H9 (cell line): ENCODE data around the gene DENND1C. TPM values are rescaled to one million over a fixed set of nuclear protein-coding genes. Genes with fewer than 3 reads are reported as not detected.
A peak's percentile ranks its signal among the peaks of the same experiment; 100 is the strongest.

Experiments
- DNase-seq: peaks from one replicate; pipeline ENCODE4 v3.0.0-alpha.2; 2017
- H2AFZ ChIP-seq: one replicate; pipeline ENCODE4 v1.6.1; 2013; ENCODE audit warnings: mild to moderate bottlenecking, low read length, control low read depth, moderate library complexity
- H2AK5ac ChIP-seq: 2 replicates; pipeline ENCODE4 v1.6.1; 2013; ENCODE audit warnings: low read length, control low read depth, mixed read lengths; ENCODE audit not compliant: insufficient read length
- H2BK120ac ChIP-seq: one replicate; pipeline ENCODE4 v1.6.1; 2013; ENCODE audit warnings: low read depth, mild to moderate bottlenecking, low read length, control low read depth, inconsistent platforms; ENCODE audit not compliant: poor library complexity, severe bottlenecking
- H2BK12ac ChIP-seq: 2 replicates; pipeline ENCODE4 v1.6.1; 2013; ENCODE audit warnings: low read length, control low read depth, mixed read lengths, low read depth; ENCODE audit not compliant: insufficient read length
- H2BK15ac ChIP-seq: 2 replicates; pipeline ENCODE4 v1.6.1; 2013; ENCODE audit warnings: low read depth, low read length, control low read depth
- H2BK20ac ChIP-seq: one replicate; pipeline ENCODE4 v1.6.1; 2013; ENCODE audit warnings: low read depth, mild to moderate bottlenecking, low read length, control low read depth, inconsistent platforms; ENCODE audit not compliant: poor library complexity, severe bottlenecking
- H2BK5ac ChIP-seq: 2 replicates; pipeline ENCODE4 v1.6.1; 2013; ENCODE audit warnings: low read length, control low read depth, mixed read lengths; ENCODE audit not compliant: insufficient read length
- H3K14ac ChIP-seq: 2 replicates; pipeline ENCODE4 v1.6.1; 2013; ENCODE audit warnings: low read length, control low read depth; ENCODE audit not compliant: insufficient read depth
- H3K18ac ChIP-seq: 2 replicates; pipeline ENCODE4 v1.6.1; 2013; ENCODE audit warnings: low read depth, mild to moderate bottlenecking, mixed read lengths, low read length, control low read depth; ENCODE audit not compliant: insufficient read length
- H3K23ac ChIP-seq: 2 replicates; pipeline ENCODE4 v1.6.1; 2013; ENCODE audit warnings: low read length, control low read depth, mixed read lengths, low read depth; ENCODE audit not compliant: insufficient read length
- H3K23me2 ChIP-seq: 2 replicates; pipeline ENCODE4 v1.6.1; 2013; ENCODE audit warnings: low read depth, mild to moderate bottlenecking, mixed read lengths, low read length, control low read depth; ENCODE audit not compliant: insufficient read length, poor library complexity, severe bottlenecking
- H3K27ac ChIP-seq: 2 replicates; pipeline ENCODE4 v1.5.1; 2013; ENCODE audit warnings: low read length, control low read depth, mixed read lengths, low read depth; ENCODE audit not compliant: insufficient read length
- H3K27me3 ChIP-seq: 2 replicates; pipeline ENCODE4 v1.6.1; 2013; ENCODE audit warnings: low read length, control low read depth, inconsistent platforms; ENCODE audit not compliant: insufficient read depth
- H3K4ac ChIP-seq: 2 replicates; pipeline ENCODE4 v1.6.1; 2013; ENCODE audit warnings: low read depth, mild to moderate bottlenecking, control low read depth, inconsistent platforms, low read length, moderate library complexity
- H3K4me1 ChIP-seq: 2 replicates; pipeline ENCODE4 v1.6.1; 2013; ENCODE audit warnings: low read length, control low read depth, inconsistent platforms; ENCODE audit not compliant: insufficient read depth
- H3K4me2 ChIP-seq: 2 replicates; pipeline ENCODE4 v1.6.1; 2013; ENCODE audit warnings: low read length, control low read depth, mixed read lengths; ENCODE audit not compliant: insufficient read length, insufficient read depth
- H3K56ac ChIP-seq: 2 replicates; pipeline ENCODE4 v1.6.1; 2013; ENCODE audit warnings: low read depth, mild to moderate bottlenecking, mixed read lengths, low read length, control low read depth; ENCODE audit not compliant: insufficient read length
- H3K79me1 ChIP-seq: 2 replicates; pipeline ENCODE4 v1.6.1; 2013; ENCODE audit warnings: low read depth, mild to moderate bottlenecking, moderate library complexity, low read length, control low read depth, inconsistent platforms; ENCODE audit not compliant: insufficient read depth, poor library complexity, severe bottlenecking
- H3K79me2 ChIP-seq: 2 replicates; pipeline ENCODE4 v1.6.1; 2013; ENCODE audit warnings: low read length, control low read depth, inconsistent platforms; ENCODE audit not compliant: insufficient read depth
- H3K9ac ChIP-seq: 2 replicates; pipeline ENCODE4 v1.6.1; 2013; ENCODE audit warnings: low read length, control low read depth, mixed read lengths; ENCODE audit not compliant: insufficient read length; ENCODE audit errors: extremely low read depth
- H3K9me3 ChIP-seq: one replicate; pipeline ENCODE4 v1.6.1; 2013; ENCODE audit warnings: low read depth, low read length, inconsistent platforms; ENCODE audit not compliant: control insufficient read depth
- H3T11ph ChIP-seq: one replicate; pipeline ENCODE4 v1.6.1; 2013; ENCODE audit warnings: mild to moderate bottlenecking, low read length, control low read depth, inconsistent platforms
- H4K20me1 ChIP-seq: one replicate; pipeline ENCODE4 v1.6.1; 2013; ENCODE audit not compliant: control insufficient read depth, insufficient read length, insufficient read depth
- H4K5ac ChIP-seq: 2 replicates; pipeline ENCODE4 v1.6.1; 2013; ENCODE audit warnings: low read depth, mild to moderate bottlenecking, mixed read lengths, low read length, control low read depth; ENCODE audit not compliant: insufficient read length
- H4K8ac ChIP-seq: replicated peaks from 2 replicates; pipeline ENCODE4 v1.6.1; 2013; ENCODE audit warnings: low read length, control low read depth, mixed read lengths, low read depth; ENCODE audit not compliant: insufficient read length
- H4K91ac ChIP-seq: 2 replicates; pipeline ENCODE4 v1.6.1; 2013; ENCODE audit warnings: low read depth, mild to moderate bottlenecking, moderate library complexity, mixed read lengths, low read length, control low read depth; ENCODE audit not compliant: insufficient read length
- H3K27ac Mint-ChIP-seq, 3 experiments: 2 replicates in 2 of 3; 3 replicates in 1 of 3; pipeline ENCODE4 v1.8.0; 2020 to 2021; ENCODE audit warnings: mixed read lengths in 3 of 3, mild to moderate bottlenecking in 1 of 3, moderate library complexity in 1 of 3
- H3K27me3 Mint-ChIP-seq: 2 replicates; pipeline ENCODE4 v1.8.0; 2021; ENCODE audit warnings: low read depth, mild to moderate bottlenecking, moderate library complexity, mixed read lengths
- H3K36me3 Mint-ChIP-seq, 3 experiments: 2 replicates in 2 of 3; 3 replicates in 1 of 3; pipeline ENCODE4 v1.8.0; 2020 to 2021; ENCODE audit warnings: low read depth in 3 of 3, mixed read lengths in 3 of 3; ENCODE audit not compliant: insufficient read depth in 1 of 3
- H3K4me1 Mint-ChIP-seq, 2 experiments: 2 replicates each; pipeline ENCODE4 v1.8.0; 2020; ENCODE audit warnings: mixed read lengths in 2 of 2
- H3K4me3 Mint-ChIP-seq, 2 experiments: 2 replicates in 1 of 2; 3 replicates in 1 of 2; pipeline ENCODE4 v1.8.0; 2020 to 2021; ENCODE audit warnings: mild to moderate bottlenecking in 2 of 2, mixed read lengths in 2 of 2, moderate library complexity in 1 of 2
- H3K9me3 Mint-ChIP-seq, 2 experiments: 2 replicates in 1 of 2; 3 replicates in 1 of 2; pipeline ENCODE4 v1.8.0; 2020; ENCODE audit warnings: mild to moderate bottlenecking in 2 of 2, mixed read lengths in 2 of 2, moderate library complexity in 1 of 2
- WGBS: extraction: QIAGEN DNeasy Blood & Tissue Kit; methylation state at CpG from one replicate; pipeline ENCODE4 v1.1.7; 2013; ENCODE audit warnings: missing lambda C conversion rate, low lambda C conversion rate, mixed read lengths; ENCODE audit not compliant: insufficient read length; ENCODE audit errors: extremely low coverage; 5-methylcytosine and 5-hydroxymethylcytosine counted together
- total RNA-seq: library from RNA; stranded (reverse); gene quantifications from 2 replicates; pipeline ENCODE4 v1.2.1, GENCODE V29; 2021
- TF ChIP-seq, protein P1 (sequence below): fragments of 200-600 bp; sonication (generic); conservative IDR thresholded peaks from 3 replicates; pipeline ENCODE4 v1.8.0; 2021; ENCODE audit warnings: antibody characterized with exemption, mild to moderate bottlenecking

The DENND1C gene
- total RNA-seq, 1 experiment from 2014 or later, result 2.4 TPM

DNA sequence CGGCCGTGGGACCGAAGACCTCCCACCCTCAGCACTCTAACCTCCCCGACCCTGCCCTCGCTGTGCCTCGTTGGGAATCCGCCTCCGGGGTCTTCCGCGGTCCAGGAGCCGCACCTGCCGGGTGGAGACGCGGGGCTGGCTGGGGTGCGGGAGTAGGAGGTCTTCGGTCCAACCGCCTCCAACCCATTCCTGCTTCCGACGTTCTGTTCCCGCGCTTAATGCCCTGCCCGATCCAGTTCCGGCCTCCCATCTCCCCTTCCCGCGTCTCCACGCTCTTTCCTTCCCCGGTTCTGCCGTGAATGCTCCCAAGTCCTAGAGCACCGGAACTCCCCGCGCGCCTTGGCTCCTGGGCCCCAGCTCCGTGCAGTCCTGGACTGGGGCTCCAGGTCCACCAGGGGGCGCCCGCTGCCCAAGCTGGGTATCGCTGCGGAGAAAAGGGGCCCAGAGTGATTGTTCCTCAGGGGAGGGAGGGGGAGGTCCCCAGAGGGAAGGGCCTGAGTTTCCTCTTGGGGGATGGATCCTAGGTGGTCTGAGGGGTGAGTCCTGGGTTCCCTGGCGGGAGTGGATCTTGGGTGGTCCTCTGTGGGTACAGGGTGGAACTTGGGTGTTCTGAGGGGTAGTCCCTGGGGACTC is 35.2 kb upstream of the DENND1C start:
- Mint-ChIP-seq H3K9me3 (no peaks in the 10 kb centered on the region; a peak in 2 of 5 replicates), H3K4me1 (peaks cover 8 to 19% of the 10 kb centered on the region in 2 experiments), H3K27ac (no peak overlapping the region; a peak in 1 of 7 replicates), H3K4me3 (peak overlapping the region; percentile 82 to 98), H3K36me3 (no peaks in the 10 kb centered on the region; a peak in 1 of 7 replicates), H3K27me3 (peaks cover 5% of the 10 kb centered on the region; the same call in 1 of the 2 replicates)
- H3K27ac ChIP-seq, result no peak overlapping the region
- no peak overlapping the region for H3T11ph ChIP-seq
- no peak overlapping the region for H3K23ac ChIP-seq
- no peak overlapping the region for H4K91ac ChIP-seq
- no peak overlapping the region for H3K18ac ChIP-seq
- no peak overlapping the region for H2BK5ac ChIP-seq
- H3K9ac ChIP-seq, result no peak overlapping the region
- no peak overlapping the region for H3K4ac ChIP-seq
- no peaks in the 10 kb centered on the region for H3K27me3 ChIP-seq
- no peak overlapping the region for H3K56ac ChIP-seq
- H2BK12ac ChIP-seq, result no peak overlapping the region
- peak overlapping the region; percentile 16 for H2AFZ ChIP-seq
- peak; percentile 93 for DNase-seq
- no peak overlapping the region for H4K8ac ChIP-seq
- H3K9me3 ChIP-seq, result no peaks in the 10 kb centered on the region
- no CpG with 5 or more reads among the region's 38 CpGs for WGBS
- H4K20me1 ChIP-seq, result no peaks in the 10 kb centered on the region
- no peaks in the 10 kb centered on the region for H3K79me1 ChIP-seq
- H3K79me2 ChIP-seq, result no peaks in the 10 kb centered on the region
- H2BK15ac ChIP-seq, result no peak overlapping the region
- no peak overlapping the region for H2BK120ac ChIP-seq
- H2AK5ac ChIP-seq, result no peak overlapping the region
- H3K4me2 ChIP-seq, result peak overlapping the region; percentile 84
- no peak overlapping the region; the same call in 1 of the 2 replicates for H3K14ac ChIP-seq
- peaks cover 4% of the 10 kb centered on the region; the same call in 1 of the 2 replicates for H3K4me1 ChIP-seq
- no peak overlapping the region for H4K5ac ChIP-seq
- no peak overlapping the region for H2BK20ac ChIP-seq
- TF ChIP-seq, protein P1, sequence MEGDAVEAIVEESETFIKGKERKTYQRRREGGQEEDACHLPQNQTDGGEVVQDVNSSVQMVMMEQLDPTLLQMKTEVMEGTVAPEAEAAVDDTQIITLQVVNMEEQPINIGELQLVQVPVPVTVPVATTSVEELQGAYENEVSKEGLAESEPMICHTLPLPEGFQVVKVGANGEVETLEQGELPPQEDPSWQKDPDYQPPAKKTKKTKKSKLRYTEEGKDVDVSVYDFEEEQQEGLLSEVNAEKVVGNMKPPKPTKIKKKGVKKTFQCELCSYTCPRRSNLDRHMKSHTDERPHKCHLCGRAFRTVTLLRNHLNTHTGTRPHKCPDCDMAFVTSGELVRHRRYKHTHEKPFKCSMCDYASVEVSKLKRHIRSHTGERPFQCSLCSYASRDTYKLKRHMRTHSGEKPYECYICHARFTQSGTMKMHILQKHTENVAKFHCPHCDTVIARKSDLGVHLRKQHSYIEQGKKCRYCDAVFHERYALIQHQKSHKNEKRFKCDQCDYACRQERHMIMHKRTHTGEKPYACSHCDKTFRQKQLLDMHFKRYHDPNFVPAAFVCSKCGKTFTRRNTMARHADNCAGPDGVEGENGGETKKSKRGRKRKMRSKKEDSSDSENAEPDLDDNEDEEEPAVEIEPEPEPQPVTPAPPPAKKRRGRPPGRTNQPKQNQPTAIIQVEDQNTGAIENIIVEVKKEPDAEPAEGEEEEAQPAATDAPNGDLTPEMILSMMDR, result peak; percentile 98
- H3K23me2 ChIP-seq, result peaks cover 8% of the 10 kb centered on the region
